ENCODE measurements around the gene ZNF385C.

ZNF385C gene

DNA sequence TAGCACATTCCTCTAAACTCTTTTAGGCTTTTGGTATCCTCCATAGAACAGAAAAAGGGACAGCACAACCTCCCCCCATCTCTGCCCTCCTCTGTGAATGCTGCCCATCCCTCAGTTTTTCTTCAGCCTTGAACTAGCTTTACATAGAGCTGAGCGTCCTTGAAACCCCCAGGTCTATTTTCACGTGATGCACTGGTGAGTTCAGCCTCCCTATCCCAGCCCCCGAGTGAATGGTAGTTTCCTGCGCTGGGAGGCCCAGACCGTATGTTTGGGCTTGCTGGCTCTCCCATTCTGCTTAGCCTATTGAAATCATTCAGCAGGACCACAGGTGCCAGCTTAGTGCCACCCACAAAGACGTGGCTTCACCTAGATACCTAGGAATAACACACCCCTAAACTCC, 22.5 kb downstream of the ZNF385C start:
- DNase-seq = no peak

DNA sequence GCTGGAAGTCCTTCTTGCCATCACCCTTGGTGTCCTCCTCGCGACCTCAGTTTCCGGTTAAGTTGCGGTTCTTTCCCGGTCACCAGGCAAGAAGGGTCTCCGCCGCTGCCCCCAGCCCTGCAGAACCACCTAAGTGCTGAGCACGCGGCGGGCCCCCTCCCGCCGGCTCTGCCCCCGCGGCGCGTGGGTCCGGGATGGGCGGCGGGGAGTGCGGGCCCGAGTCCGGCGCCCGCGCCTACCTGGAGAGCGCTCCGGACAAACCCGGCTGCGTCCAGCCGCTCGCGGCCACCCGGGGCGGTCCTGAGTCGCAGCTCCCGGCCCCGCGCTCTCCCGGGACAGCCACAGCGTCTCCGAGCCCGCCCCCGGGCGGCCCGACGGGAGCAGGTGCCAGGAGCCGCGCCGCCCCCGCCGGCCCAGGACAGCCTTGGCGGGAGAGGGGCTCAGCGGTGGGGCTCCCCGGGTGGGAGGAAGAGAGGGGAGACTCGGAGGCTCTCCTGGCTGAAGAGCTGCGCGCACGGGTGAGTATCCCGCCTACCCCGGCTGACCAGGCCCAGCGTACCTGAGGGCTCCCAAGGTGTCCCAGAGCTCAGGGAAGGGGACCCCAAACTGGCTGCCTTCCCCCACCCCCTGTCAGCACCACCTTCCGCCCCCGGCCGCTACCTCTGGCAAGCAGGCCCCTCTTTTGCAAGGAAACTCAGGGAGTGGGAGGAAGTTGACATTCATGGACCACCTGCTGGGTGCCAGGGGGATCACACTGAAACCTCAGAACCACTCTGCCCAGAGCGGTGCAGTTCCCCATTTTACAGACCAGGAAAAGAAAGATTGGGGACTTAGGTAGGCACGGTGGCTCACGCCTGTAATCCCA, 25.7 kb downstream of the ZNF385C start:
- no peak for DNase-seq

GRCh38 chr17:42071810-42072209, 26.5 kb downstream of the ZNF385C start:
- DNase-seq = no peak

DNA sequence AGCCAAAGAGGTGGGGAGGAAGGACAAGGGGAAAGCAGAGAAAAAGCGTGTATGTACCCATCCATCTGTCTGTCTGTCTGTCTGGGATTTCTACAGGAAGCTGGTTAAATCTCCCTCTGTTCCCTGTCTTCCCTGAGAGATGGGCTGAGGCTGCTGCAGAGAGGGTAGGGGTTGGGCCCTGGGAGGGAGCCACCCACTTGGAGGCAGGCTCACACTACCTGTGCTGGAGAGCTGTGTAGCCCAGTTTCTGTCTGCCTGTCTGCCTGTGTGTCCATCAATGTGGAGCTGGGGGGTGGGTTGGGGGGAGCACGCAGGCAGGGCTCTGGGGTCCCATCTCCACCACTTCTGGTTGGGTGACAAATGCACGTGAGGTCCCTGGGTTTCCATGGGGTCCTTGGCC, 29.3 kb downstream of the ZNF385C start:
- DNase-seq = no peak

DNA sequence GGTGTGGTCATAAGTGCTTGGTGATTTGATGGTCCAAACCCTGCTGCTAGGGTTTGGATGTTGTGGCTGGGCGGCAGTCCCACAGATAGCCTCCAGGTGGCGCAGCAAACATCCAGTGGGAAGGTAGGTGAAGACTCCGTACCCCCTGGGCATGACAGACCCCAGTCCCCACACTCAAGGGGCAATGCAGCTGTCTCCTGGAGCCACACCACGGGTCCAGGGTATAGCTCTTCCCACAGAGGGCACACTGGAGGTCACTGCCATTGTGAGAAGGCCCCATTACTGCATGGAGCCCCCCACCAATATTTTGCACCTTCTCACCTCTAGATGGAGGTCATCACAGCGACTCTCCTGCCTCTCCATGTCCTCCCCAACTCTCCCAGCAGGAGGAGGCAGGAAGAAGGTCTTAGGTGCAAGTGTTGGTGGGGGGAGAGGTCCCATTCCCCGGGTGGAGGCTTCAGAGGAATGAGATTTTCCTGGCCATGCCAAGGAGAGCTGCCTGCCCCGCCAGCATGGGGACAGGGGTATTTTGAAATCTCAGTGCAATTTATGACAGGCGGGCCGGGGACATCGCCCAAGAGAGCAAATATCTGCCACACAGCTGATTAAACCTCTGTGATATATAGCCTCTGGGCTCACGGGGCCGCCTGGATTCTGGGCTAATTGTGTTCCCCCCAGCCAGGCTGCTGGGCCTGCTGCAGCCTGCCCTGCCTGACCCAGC, 30.7 kb downstream of the ZNF385C start:
- peak; percentile 14 for DNase-seq

GRCh38 chr17:42065201-42065600, 33.1 kb downstream of the ZNF385C start:
- no peak for DNase-seq

DNA sequence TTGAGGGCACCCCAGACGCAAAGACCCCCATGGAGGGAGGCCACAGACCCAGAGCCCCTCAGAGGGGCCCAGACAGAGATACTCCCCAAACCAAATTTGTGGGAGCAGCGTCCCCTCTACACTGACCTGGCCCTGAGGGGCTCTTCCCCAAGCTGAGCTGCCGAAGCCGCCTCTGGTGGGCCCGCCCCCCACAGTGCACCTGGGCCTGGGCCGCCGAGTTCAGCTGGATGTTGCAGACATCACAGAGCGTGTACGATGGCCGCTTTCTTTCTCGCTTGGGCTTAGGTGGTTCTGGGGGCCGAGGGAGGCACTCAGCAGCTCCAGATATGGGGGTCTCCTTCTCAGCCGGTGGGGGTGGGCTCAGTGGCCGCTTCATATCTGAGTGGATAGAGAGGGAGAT, 35.6 kb downstream of the ZNF385C start:
- DNase-seq = no peak

DNA sequence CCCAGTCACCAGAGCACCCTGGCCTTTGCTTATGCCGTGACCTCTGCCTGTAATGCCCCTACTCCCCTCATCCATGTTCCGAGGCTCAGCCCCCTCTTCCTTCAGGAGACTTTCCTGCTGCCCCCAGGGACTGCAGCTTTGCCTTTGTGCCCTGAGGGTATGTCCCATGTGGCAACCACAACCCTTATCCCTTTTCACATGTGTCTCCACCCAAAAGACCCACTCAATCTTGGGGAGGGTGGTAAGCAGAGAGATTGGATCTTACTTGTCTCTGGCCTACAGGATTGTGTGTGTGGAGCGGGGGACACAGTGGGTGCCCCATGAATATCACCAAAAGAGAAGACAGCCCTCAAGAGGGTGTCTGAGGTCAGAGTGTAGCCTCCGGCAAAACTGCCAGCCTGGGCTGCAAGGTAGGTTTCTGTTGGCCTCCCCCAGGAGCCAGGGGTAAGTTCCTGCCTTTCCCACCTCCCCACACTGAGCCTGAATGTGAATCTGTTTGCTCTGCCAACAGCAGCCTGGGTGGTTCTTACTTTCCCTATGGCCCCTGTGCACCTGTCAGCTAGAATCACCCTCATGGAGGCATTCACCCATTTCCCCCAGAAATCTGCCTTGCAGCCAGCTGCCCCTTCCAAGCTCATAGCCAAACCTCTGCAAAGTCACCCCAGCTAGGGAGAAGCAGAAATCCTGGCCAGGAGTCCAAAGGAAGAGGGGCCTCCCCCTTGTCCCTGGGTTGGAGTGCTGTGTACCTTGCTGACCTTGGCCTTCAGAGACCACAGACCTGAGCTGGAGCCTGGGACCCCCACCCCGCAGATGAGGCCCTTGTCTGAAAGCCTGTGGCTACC, 36.4 kb downstream of the ZNF385C start:
- DNase-seq = no peak

DNA sequence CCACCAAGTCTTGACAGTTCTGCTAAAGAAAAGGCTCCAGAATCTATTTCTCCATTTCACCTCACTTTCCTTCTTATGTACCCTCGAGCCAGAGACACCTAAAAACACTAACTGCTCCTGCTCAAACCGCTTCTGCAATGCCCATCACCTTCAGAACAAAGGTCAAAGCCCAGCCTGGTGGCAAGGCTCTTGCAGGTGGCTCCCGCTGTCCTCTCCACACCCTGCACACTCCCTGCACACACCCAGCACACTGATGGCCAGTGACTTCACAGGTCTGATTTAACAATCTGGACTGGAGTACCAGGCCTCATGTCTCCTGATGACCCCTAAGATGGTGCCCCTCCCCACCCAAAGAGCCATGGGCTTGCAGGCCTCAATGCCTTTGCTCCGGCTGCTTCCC, 38.0 kb downstream of the ZNF385C start:
- DNase-seq = no peak

DNA sequence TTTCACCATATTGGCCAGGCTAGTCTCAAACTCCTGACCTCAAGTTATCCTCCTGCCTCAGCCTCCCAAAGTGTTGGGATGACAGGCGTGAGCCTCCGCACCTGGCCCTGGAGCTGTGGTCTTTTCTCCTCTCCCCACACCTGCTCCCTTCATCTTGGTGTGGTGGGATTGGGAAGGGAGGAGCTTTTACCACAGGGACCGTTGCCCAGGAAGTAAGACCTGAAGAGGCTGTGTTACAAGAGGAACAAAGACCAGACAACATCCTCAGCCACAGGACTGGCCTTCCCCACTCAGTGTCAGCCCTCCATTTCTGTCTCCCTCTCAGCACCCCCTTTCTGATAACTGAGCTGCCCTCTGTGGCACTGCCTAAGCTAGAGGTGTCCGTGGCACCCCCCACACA, 38.5 kb downstream of the ZNF385C start:
- DNase-seq = no peak

DNA sequence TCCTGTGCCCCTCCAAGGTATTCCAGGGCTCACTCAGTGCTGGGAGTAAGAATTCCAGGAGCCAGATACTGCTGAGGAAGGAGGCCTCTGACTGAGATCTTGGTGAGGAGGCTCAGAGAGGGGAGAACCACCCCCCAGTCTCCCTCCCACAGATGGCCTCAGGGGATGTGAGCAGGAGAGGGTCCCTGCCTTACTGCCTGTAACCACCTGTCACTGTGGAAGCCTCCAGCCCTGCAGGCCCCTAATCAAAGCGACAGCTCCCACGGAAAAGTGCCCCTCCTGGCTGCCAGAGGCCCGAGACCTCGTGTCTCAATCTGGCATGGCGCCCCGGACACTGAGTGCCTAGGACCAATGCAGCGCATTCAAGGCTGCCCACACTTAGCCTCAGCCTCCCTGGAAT, 40.2 kb downstream of the ZNF385C start:
- DNase-seq = no peak

- no peak for DNase-seq
Observed at GRCh38 chr17:42056635-42057034, 41.6 kb downstream of the ZNF385C start.

- no peak for DNase-seq
Observed at GRCh38 chr17:42055496-42055895, 42.8 kb downstream of the ZNF385C start.

DNA sequence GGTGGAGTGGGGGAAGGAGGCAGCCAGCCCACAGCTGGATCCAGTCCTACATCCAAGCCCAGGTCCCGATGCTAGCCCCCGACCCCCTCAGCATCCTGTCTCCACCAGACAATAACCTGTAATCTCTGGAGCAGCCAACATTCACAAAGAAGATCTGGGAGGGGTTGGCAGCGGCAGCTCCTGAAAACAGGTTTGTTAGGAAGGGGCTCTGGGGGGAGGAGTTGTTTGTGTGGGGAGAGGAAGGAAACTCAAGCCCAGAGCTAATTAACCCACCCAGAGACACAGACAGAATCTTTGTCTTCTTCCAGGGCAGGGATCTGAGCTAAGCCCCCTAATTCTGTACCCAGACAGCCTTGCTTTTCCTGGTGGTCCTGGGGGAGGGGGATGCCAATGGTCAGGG, 43.2 kb downstream of the ZNF385C start:
- DNase-seq = no peak

GRCh38 chr17:42053731-42054500, 44.4 kb downstream of the ZNF385C start:
- DNase-seq = no peak

GRCh38 chr17:42052346-42052877, 45.9 kb downstream of the ZNF385C start:
- DNase-seq = no peak

GRCh38 chr17:42051645-42052044, 46.6 kb downstream of the ZNF385C start:
- DNase-seq = no peak

GRCh38 chr17:42051013-42051400, 47.3 kb downstream of the ZNF385C start:
- DNase-seq = no peak

- DNase-seq = peak; percentile 42
Observed at GRCh38 chr17:42050393-42051012, 47.8 kb downstream of the ZNF385C start, which contains the start of gene C17orf113. C17orf113 (minus strand) TSS chr17:42050601; CDS start chr17:42043376, 7,225 bp downstream.

DNA sequence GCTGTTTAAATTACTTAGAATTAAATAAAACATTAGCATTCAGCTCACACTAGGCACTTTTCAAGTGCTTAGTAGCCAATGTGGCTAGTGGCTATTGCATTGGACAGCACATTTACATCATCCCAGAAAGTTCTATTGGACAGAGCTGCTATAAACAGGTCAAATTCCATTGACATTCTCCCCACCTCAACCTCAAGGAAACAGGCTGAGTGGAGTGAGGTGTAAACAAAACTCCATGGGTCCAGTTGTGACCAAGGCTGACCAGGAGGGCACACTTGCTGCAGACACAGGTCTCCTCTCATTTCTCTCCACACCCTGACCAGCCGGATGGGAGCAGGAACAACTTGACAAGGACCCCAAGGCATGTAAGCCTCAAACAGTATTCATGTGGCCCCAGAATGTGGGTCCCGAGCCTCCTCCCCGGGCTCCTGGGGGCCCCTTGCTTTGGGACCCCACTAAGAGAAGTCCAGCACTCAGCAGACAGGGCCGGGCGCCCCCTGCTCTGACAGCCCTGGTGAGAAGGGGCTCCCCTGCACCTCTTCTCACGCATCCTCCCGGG, 48.4 kb downstream of the ZNF385C start:
- no peak for DNase-seq

GRCh38 chr17:42047343-42047742, 50.9 kb downstream of the ZNF385C start:
- no peak for DNase-seq

Measured in NCI-H510A treated with DMSO at 0.1 percent for 48 hours (cell line).